Measurements from ENCODE around the gene CCDC12.

CCDC12 gene

GRCh38 chr3:46954178-46954577 is 22.4 kb downstream of the CCDC12 start:
- DNase-seq, result no peak

GRCh38 chr3:46953234-46954010 is 23.1 kb downstream of the CCDC12 start:
- DNase-seq, result no peak

GRCh38 chr3:46952813-46953212 is 23.7 kb downstream of the CCDC12 start:
- DNase-seq, result no peak

- no peak for DNase-seq
Observed at GRCh38 chr3:46950650-46951241, 25.8 kb downstream of the CCDC12 start.

- DNase-seq, result no peak
Observed at GRCh38 chr3:46950177-46950576, 26.4 kb downstream of the CCDC12 start.

GRCh38 chr3:46948830-46949671 is 27.5 kb downstream of the CCDC12 start:
- DNase-seq, result no peak

GRCh38 chr3:46947981-46948791 is 28.4 kb downstream of the CCDC12 start:
- no peak for DNase-seq

- no peak for DNase-seq
Observed at GRCh38 chr3:46947546-46947901, 29.0 kb downstream of the CCDC12 start.

- DNase-seq, result no peak
Observed at GRCh38 chr3:46946856-46947545, 29.5 kb downstream of the CCDC12 start.

GRCh38 chr3:46946416-46946815 is 30.1 kb downstream of the CCDC12 start:
- DNase-seq, result no peak

GRCh38 chr3:46944191-46944590 is 32.4 kb downstream of the CCDC12 start:
- DNase-seq, result no peak

- DNase-seq, result no peak
Observed at GRCh38 chr3:46943237-46944187, 33.0 kb downstream of the CCDC12 start.

GRCh38 chr3:46942481-46943236 is 33.9 kb downstream of the CCDC12 start:
- DNase-seq, result no peak

GRCh38 chr3:46942076-46942475 is 34.5 kb downstream of the CCDC12 start:
- no peak for DNase-seq

GRCh38 chr3:46939578-46940445 is 36.7 kb downstream of the CCDC12 start:
- DNase-seq, result no peak

- DNase-seq, result no peak
Observed at GRCh38 chr3:46938118-46938517, 38.4 kb downstream of the CCDC12 start.

GRCh38 chr3:46936733-46937250 is 39.8 kb downstream of the CCDC12 start:
- no peak for DNase-seq

- DNase-seq, result no peak
Observed at GRCh38 chr3:46935989-46936558, 40.5 kb downstream of the CCDC12 start.
